Measurements from ENCODE around the gene RGS10.

- no peak for TF ChIP-seq ZNF274 (IDR thresholded peaks at IDR 0.05; ENCODE audit: low read depth, low read length)
- TF ChIP-seq YY1 (IDR thresholded peaks at IDR 0.05; ENCODE audit: insufficient read depth, insufficient read length) = no peak
These were observed 1.5 kb downstream of the RGS10 start for GRCh38 chr10:119541046-119541445.
